HFFc6 (cell line): Measurements from ENCODE around the gene GLI3. TPM values are rescaled to one million over a fixed set of nuclear protein-coding genes. Genes with fewer than 3 reads are reported as not detected.

Source experiments
- DNase-seq: peaks from one replicate; pipeline ENCODE4 v3.0.0-alpha.2; 2018
- H3K27ac Mint-ChIP-seq: 2 replicates; pipeline ENCODE4 v1.8.0; 2020; ENCODE audit warnings: mild to moderate bottlenecking, mixed read lengths
- H3K27me3 Mint-ChIP-seq: 2 replicates; pipeline ENCODE4 v1.8.0; 2021; ENCODE audit warnings: mild to moderate bottlenecking, moderate library complexity, mixed read lengths; ENCODE audit not compliant: insufficient read depth
- H3K36me3 Mint-ChIP-seq: 2 replicates; pipeline ENCODE4 v1.8.0; 2021; ENCODE audit warnings: low read depth, mixed read lengths
- H3K4me1 Mint-ChIP-seq: 2 replicates; pipeline ENCODE4 v1.8.0; 2020; ENCODE audit warnings: low read depth, mixed read lengths
- H3K4me3 Mint-ChIP-seq: 2 replicates; pipeline ENCODE4 v1.8.0; 2020; ENCODE audit warnings: mild to moderate bottlenecking, moderate library complexity, mixed read lengths
- H3K9me3 Mint-ChIP-seq: 2 replicates; pipeline ENCODE4 v1.8.0; 2020; ENCODE audit warnings: mild to moderate bottlenecking, mixed read lengths
- CTCF ChIP-seq: fragments of 200-600 bp; sonication (generic); IDR thresholded peaks from 2 replicates; pipeline ENCODE4 v1.5.0; 2021; ENCODE audit warnings: antibody characterized with exemption, mild to moderate bottlenecking
- total RNA-seq, 6 experiments: library from RNA; stranded (reverse); fragmentation: NEBNext Ultra II Directional; extraction: Animal tissue kit (Norgen Biotek cat#: 25700); gene quantifications; 2 replicates in 1 of 6; 3 replicates in 5 of 6; pipeline ENCODE4 v1.2.3, GENCODE V29; 2021

The GLI3 gene
- total RNA-seq, 6 experiments from 2014 or later = 12.5 to 23.0 (median 21.7) TPM

GRCh38 chr7:42162560-42163325, 74.3 kb downstream of the GLI3 start:
- DNase-seq = no peak
- H3K27me3 Mint-ChIP-seq = no peaks in the 10 kb centered on the region; the same call in 1 of the 2 replicates
- no peaks in the 10 kb centered on the region for H3K9me3 Mint-ChIP-seq
- no peak overlapping the region for H3K4me3 Mint-ChIP-seq
- TF ChIP-seq CTCF = no peak
- H3K27ac Mint-ChIP-seq = no peak overlapping the region
- H3K36me3 Mint-ChIP-seq = no peaks in the 10 kb centered on the region; the same call in 1 of the 2 replicates
- peaks cover 43% of the 10 kb centered on the region for H3K4me1 Mint-ChIP-seq

GRCh38 chr7:42161719-42162118, 75.3 kb downstream of the GLI3 start:
- H3K27ac Mint-ChIP-seq = no peak overlapping the region

GRCh38 chr7:42161110-42161509, 75.9 kb downstream of the GLI3 start:
- Mint-ChIP-seq H3K27ac (no peak overlapping the region), H3K36me3 (no peaks in the 10 kb centered on the region; the same call in 1 of the 2 replicates), H3K27me3 (no peaks in the 10 kb centered on the region; the same call in 1 of the 2 replicates), H3K9me3 (no peaks in the 10 kb centered on the region), H3K4me3 (no peak overlapping the region), H3K4me1 (peaks cover 40% of the 10 kb centered on the region)
- DNase-seq = no peak
- TF ChIP-seq CTCF = no peak

More at GRCh38 chr7:42161719-42162118, 75.3 kb downstream of the GLI3 start:
- H3K4me3 Mint-ChIP-seq = no peak overlapping the region
- no peaks in the 10 kb centered on the region; the same call in 1 of the 2 replicates for H3K27me3 Mint-ChIP-seq
- H3K36me3 Mint-ChIP-seq = no peaks in the 10 kb centered on the region; the same call in 1 of the 2 replicates
- no peak for TF ChIP-seq CTCF
- no peak for DNase-seq
- no peaks in the 10 kb centered on the region for H3K9me3 Mint-ChIP-seq
- peaks cover 34% of the 10 kb centered on the region for H3K4me1 Mint-ChIP-seq

- Mint-ChIP-seq H3K27ac (no peak overlapping the region), H3K9me3 (no peaks in the 10 kb centered on the region), H3K4me3 (no peak overlapping the region), H3K27me3 (no peaks in the 10 kb centered on the region; the same call in 1 of the 2 replicates), H3K36me3 (no peaks in the 10 kb centered on the region; the same call in 1 of the 2 replicates), H3K4me1 (peaks cover 47% of the 10 kb centered on the region)
- no peak for DNase-seq
- TF ChIP-seq CTCF = no peak
Observed at GRCh38 chr7:42159130-42159529, 77.9 kb downstream of the GLI3 start.

- Mint-ChIP-seq H3K9me3 (no peaks in the 10 kb centered on the region), H3K27ac (no peak overlapping the region), H3K36me3 (no peaks in the 10 kb centered on the region; the same call in 1 of the 2 replicates), H3K4me3 (no peak overlapping the region), H3K4me1 (peaks cover 35% of the 10 kb centered on the region), H3K27me3 (no peaks in the 10 kb centered on the region; the same call in 1 of the 2 replicates)
- TF ChIP-seq CTCF = peak; percentile 6; the same call in 1 of the 2 replicates
- DNase-seq = no peak
Observed at GRCh38 chr7:42156967-42157721, 79.9 kb downstream of the GLI3 start.
